Measurements from ENCODE around the gene SYTL1. TPM values are rescaled to one million over a fixed set of nuclear protein-coding genes. Genes with fewer than 3 reads are reported as not detected.

SYTL1 gene
- total RNA-seq, 2 experiments from 2014 or later = 27.3 to 30.4 TPM

- H3K9me3 Mint-ChIP-seq = no peaks in the 10 kb centered on the region
- POLR2A ChIA-PET = interaction anchor here (2.0 kb wide), 1 partner anchor 8 kb away, joined by 11 read pairs; the partner anchor contains the start of gene MAP3K6
- H3K4me3 Mint-ChIP-seq = peak overlapping the region; percentile 68
- peaks cover 43% of the 10 kb centered on the region for H3K4me1 Mint-ChIP-seq (ENCODE audit: low read depth)
- H3K27ac Mint-ChIP-seq = no peak overlapping the region
- intact Hi-C loops (cut with micrococcal nuclease) = no loop called here
- CTCF ChIA-PET = interaction anchor here (0.6 to 7.1 kb wide), 23 partner anchors 8 to 696 kb away, joined by 3 to 80 read pairs (median 16); partner anchors contain the start of genes AHDC1, CD164L2, FCN3 and GPR3
- no peak for DNase-seq
- H3K36me3 Mint-ChIP-seq = no peaks in the 10 kb centered on the region
- no peaks in the 10 kb centered on the region for H3K27me3 Mint-ChIP-seq
Observed at GRCh38 chr1:27358038-27358927, 16.5 kb downstream of the SYTL1 start.

GRCh38 chr1:27358928-27359313 lies 17.1 kb downstream of the SYTL1 start:
- POLR2A ChIA-PET = no interaction called here
- peak overlapping the region; percentile 9 for H3K4me3 Mint-ChIP-seq
- intact Hi-C loops (cut with micrococcal nuclease) = no loop called here

GRCh38 chr1:27359822-27360158 lies 18.0 kb downstream of the SYTL1 start:
- no peak for DNase-seq
- H3K9me3 Mint-ChIP-seq = no peaks in the 10 kb centered on the region
- POLR2A ChIA-PET = no interaction called here
- H3K4me3 Mint-ChIP-seq = peak overlapping the region; percentile 66
- H3K36me3 Mint-ChIP-seq = no peaks in the 10 kb centered on the region
- CTCF ChIA-PET = interaction anchor here (4.2 to 7.1 kb wide), 4 partner anchors 17 to 246 kb away, joined by 31 to 80 read pairs (median 44); partner anchors contain the start of genes AHDC1 and SYTL1
- no peaks in the 10 kb centered on the region for H3K27me3 Mint-ChIP-seq
- peaks cover 44% of the 10 kb centered on the region for H3K4me1 Mint-ChIP-seq (ENCODE audit: low read depth)
- intact Hi-C loops (cut with micrococcal nuclease) = no loop called here
- H3K27ac Mint-ChIP-seq = no peak overlapping the region

More at GRCh38 chr1:27358928-27359313, 17.1 kb downstream of the SYTL1 start:
- Mint-ChIP-seq H3K4me1 (ENCODE audit: low read depth) (peaks cover 41% of the 10 kb centered on the region), H3K36me3 (no peaks in the 10 kb centered on the region), H3K27ac (no peak overlapping the region), H3K9me3 (no peaks in the 10 kb centered on the region), H3K27me3 (no peaks in the 10 kb centered on the region)
- DNase-seq = no peak
- CTCF ChIA-PET = interaction anchor here (0.6 to 7.1 kb wide), 13 partner anchors 7 to 304 kb away, joined by 3 to 80 read pairs (median 31); partner anchors contain the start of genes AHDC1, CD164L2, FCN3 and GPR3

- H3K27ac Mint-ChIP-seq = no peak overlapping the region
- peak; percentile 50 for DNase-seq
- H3K4me1 Mint-ChIP-seq (ENCODE audit: low read depth) = peaks cover 48% of the 10 kb centered on the region
Observed at GRCh38 chr1:27360159-27361043, 18.6 kb downstream of the SYTL1 start.

GRCh38 chr1:27361044-27361402 lies 19.2 kb downstream of the SYTL1 start:
- CTCF ChIA-PET = interaction anchor here (1.7 to 6.8 kb wide), 2 partner anchors 34 to 245 kb away, joined by 5 to 41 read pairs; partner anchors contain the start of gene AHDC1
- intact Hi-C loops (cut with micrococcal nuclease) = no loop called here
- POLR2A ChIA-PET = interaction anchor here (0.6 kb wide), 1 partner anchor 595 kb away, joined by 3 read pairs; no protein-coding TSS in a partner anchor
- Mint-ChIP-seq H3K27ac (no peak overlapping the region), H3K36me3 (no peaks in the 10 kb centered on the region), H3K9me3 (no peaks in the 10 kb centered on the region), H3K4me1 (ENCODE audit: low read depth) (peaks cover 42% of the 10 kb centered on the region), H3K4me3 (no peak overlapping the region), H3K27me3 (no peaks in the 10 kb centered on the region)
- no peak for DNase-seq

More at GRCh38 chr1:27360159-27361043, 18.6 kb downstream of the SYTL1 start:
- Mint-ChIP-seq H3K4me3 (peak overlapping the region; percentile 66), H3K27me3 (no peaks in the 10 kb centered on the region), H3K36me3 (no peaks in the 10 kb centered on the region), H3K9me3 (no peaks in the 10 kb centered on the region)
- intact Hi-C loops (cut with micrococcal nuclease) = no loop called here
- POLR2A ChIA-PET = no interaction called here
- CTCF ChIA-PET = interaction anchor here (4.2 to 7.1 kb wide), 4 partner anchors 18 to 246 kb away, joined by 31 to 80 read pairs (median 44); partner anchors contain the start of genes AHDC1 and SYTL1

GRCh38 chr1:27361553-27361952 lies 19.7 kb downstream of the SYTL1 start:
- Mint-ChIP-seq H3K9me3 (no peaks in the 10 kb centered on the region), H3K27ac (no peak overlapping the region), H3K27me3 (no peaks in the 10 kb centered on the region), H3K36me3 (no peaks in the 10 kb centered on the region), H3K4me3 (no peak overlapping the region), H3K4me1 (ENCODE audit: low read depth) (peaks cover 37% of the 10 kb centered on the region)
- ChIA-PET CTCF (interaction anchor here (1.4 to 6.8 kb wide), 4 partner anchors 20 to 245 kb away, joined by 5 to 41 read pairs (median 6); partner anchors contain the start of genes AHDC1 and SYTL1), POLR2A (interaction anchor here (0.6 kb wide), 1 partner anchor 596 kb away, joined by 3 read pairs; no protein-coding TSS in a partner anchor)
- no peak for DNase-seq
- intact Hi-C loops (cut with micrococcal nuclease) = no loop called here

GRCh38 chr1:27363766-27364695 lies 22.2 kb downstream of the SYTL1 start:
- POLR2A ChIA-PET = no interaction called here
- DNase-seq = no peak
- H3K36me3 Mint-ChIP-seq = no peaks in the 10 kb centered on the region
- intact Hi-C loops (cut with micrococcal nuclease) = loop anchor here (2.0 kb wide), 1 partner anchor 21 kb away; the partner anchor contains the start of gene SYTL1
- no peaks in the 10 kb centered on the region for H3K27me3 Mint-ChIP-seq
- H3K4me3 Mint-ChIP-seq = no peak overlapping the region
- peaks cover 27% of the 10 kb centered on the region for H3K4me1 Mint-ChIP-seq (ENCODE audit: low read depth)
- no peak overlapping the region for H3K27ac Mint-ChIP-seq
- H3K9me3 Mint-ChIP-seq = no peaks in the 10 kb centered on the region
- CTCF ChIA-PET = interaction anchor here (2.3 kb wide), 1 partner anchor 31 kb away, joined by 14 read pairs; no protein-coding TSS in a partner anchor

- peak overlapping the region; percentile 85 for H3K4me3 Mint-ChIP-seq
- POLR2A ChIA-PET = interaction anchor here (0.7 to 2.5 kb wide), 4 partner anchors 8 to 42 kb away, joined by 3 to 11 read pairs (median 4); no protein-coding TSS in a partner anchor
- H3K27ac Mint-ChIP-seq = no peak overlapping the region
- CTCF ChIA-PET = interaction anchor here (0.8 to 2.5 kb wide), 13 partner anchors 8 to 298 kb away, joined by 3 to 53 read pairs (median 9); partner anchors contain the start of genes CD164L2, FCN3 and SYTL1
- intact Hi-C loops (cut with micrococcal nuclease) = loop anchor here (1.0 to 2.0 kb wide), 2 partner anchors 22 to 27 kb away; partner anchors contain the start of genes GPR3 and SYTL1
- no peaks in the 10 kb centered on the region for H3K27me3 Mint-ChIP-seq
- peaks cover 21% of the 10 kb centered on the region for H3K4me1 Mint-ChIP-seq (ENCODE audit: low read depth)
- H3K9me3 Mint-ChIP-seq = no peaks in the 10 kb centered on the region
- DNase-seq = no peak
- H3K36me3 Mint-ChIP-seq = no peaks in the 10 kb centered on the region
Observed at GRCh38 chr1:27364696-27365371, 23.0 kb downstream of the SYTL1 start.

GRCh38 chr1:27365372-27366112 lies 23.7 kb downstream of the SYTL1 start:
- Mint-ChIP-seq H3K27me3 (no peaks in the 10 kb centered on the region), H3K4me3 (peak overlapping the region; percentile 85), H3K36me3 (no peaks in the 10 kb centered on the region), H3K4me1 (ENCODE audit: low read depth) (peaks cover 18% of the 10 kb centered on the region), H3K27ac (peak overlapping the region; percentile 66), H3K9me3 (no peaks in the 10 kb centered on the region)
- peak; percentile 92 for DNase-seq
- POLR2A ChIA-PET = interaction anchor here (0.7 to 2.5 kb wide), 6 partner anchors 9 to 43 kb away, joined by 3 to 11 read pairs (median 4); partner anchors contain the start of gene SYTL1
- CTCF ChIA-PET = interaction anchor here (0.8 to 2.5 kb wide), 19 partner anchors 8 to 320 kb away, joined by 3 to 53 read pairs (median 7); partner anchors contain the start of genes CD164L2, FCN3 and SYTL1
- intact Hi-C loops (cut with micrococcal nuclease) = loop anchor here (1.0 to 2.0 kb wide), 2 partner anchors 23 to 27 kb away; partner anchors contain the start of genes GPR3 and SYTL1
